ENCODE results near the gene FCRLB.
"Not testable (repeated sequence)": the region's sequence is repeated elsewhere in the genome, so short reads cannot be mapped to it uniquely, and the experiment has no call there.

The FCRLB gene, protein sequence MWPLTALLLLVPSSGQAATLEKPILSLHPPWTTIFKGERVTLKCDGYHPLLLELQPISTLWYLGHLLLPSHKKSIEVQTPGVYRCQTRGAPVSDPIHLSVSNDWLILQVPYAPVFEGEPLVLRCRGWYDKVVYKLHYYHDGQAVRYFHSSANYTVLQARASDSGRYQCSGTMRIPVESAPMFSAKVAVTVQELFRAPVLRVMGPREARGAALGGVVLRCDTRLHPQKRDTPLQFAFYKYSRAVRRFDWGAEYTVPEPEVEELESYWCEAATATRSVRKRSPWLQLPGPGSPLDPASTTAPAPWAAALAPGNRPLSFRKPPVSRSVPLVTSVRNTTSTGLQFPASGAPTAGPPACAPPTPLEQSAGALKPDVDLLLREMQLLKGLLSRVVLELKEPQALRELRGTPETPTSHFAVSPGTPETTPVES

DNA sequence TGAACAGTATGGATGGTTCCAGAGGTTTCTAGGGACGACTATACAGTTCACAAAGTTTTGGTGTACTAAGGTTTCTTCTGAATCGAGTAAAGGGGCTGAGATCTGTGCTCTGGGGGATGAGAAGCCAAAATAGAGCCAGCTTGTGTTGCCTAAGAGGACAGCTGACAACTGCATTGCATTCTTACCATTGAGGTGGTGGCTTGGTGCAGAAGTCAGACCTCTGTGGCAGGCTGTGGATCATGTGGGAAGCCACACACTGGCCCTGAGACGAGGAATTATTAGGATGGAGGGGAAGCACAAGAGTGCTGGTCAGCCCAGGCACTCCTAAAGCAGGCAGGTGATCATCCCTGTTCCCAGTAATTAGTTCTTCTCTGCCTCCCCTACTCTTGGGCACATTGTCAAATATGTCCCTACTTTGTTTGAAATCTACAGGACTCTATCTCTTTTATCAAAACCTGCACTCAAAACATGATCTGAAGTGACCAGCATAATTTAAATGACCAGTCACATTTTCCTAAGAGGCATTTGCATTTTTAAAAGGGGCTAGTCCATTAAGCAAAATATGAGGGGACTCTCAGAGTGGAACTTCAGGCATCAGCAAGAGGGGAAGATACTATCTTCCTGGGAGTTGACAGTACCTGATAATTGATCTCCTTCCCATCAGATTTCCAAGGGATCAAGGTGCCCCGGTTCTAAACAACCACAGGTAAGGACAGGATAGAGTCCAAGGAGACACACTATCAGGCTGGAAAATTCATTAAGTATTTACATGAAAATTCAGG is at the start of gene FCRLB:
TSS of gene FCRLB (plus strand) at position 589 of the 782 bp plus-strand sequence. CDS start 1,129 bp downstream, outside the sequence.
- DNase-seq, result no peak

DNA sequence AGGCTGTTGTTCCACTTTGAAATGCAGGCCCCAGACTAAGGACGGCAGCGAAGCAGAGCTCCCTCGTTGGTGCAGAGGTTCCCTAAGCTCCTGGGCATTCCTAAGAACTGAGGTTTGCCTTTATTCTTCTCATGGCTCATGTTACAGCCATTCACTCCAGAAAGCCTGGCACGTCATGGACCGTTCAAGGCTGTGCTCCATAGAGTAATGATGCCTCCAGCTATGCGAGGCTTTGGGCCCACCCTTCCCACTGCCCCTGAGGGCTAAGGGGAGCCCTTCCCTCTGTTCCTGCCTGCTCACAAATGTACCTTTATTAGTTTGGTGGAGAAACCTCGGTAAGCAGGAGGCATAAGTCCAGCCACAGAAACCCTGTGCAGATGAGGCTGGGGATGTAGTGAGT is 47.9 kb upstream of the FCRLB start:
- DNase-seq, result not testable (repeated sequence)

DNA sequence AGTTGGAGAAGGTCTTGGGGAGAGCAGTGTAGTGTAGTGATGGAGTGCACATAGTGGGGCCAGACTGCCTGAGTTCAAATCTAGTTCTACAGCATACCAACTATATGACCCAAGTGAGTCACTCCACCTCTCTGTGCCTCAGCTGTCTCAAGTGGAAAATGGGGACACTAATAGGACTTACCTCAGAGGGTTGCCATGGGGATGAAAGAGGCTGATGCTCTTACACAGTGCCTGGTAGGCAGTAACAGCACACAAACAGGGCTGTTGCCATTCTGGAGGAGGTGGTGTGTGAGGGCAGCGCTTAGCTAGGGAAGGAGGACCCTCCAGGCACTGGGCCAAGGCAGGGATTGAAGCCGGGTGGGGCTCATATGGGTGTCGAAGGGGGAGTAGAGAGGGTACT is 46.9 kb upstream of the FCRLB start:
- not testable (repeated sequence) for DNase-seq

DNA sequence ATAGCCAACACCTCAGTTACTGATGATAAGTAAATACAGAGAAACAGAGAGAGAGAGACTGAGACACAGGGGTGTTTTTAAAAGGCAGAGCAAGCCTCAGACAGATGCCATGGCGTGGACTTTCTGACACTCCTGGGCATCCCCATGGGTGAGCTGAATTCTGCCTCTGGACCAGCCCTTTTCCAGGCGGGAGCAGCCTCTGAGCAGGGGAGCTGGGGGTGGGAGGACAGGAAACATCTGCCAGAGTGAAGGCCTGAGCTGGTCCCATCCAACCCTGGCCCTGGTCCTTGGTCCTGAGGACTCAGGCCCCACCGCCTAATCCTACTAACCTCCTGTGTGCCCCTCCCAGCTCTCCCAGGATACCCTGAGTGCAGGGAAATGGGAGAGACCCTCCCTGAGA is 46.4 kb upstream of the FCRLB start:
- not testable (repeated sequence) for DNase-seq

DNA sequence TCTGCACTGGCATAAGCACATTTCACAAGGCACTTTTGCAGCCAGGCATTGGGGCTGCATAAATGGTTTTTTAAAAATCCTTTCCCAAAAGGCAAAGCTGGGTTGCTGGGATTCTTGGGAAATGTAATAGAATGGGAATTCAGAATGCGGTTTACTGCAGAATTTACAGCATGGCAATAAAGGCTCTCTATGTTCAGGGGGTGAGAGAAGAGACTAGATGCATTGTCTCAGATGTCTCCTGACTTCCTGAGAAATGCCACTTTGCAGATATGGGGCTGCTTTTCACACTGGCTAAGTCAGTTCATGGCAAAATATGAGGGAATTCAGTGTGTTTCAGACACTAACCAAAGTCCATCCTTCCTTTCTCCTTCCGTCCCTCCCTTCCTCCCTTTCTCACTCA is 44.9 kb upstream of the FCRLB start:
- DNase-seq, result no peak

DNA sequence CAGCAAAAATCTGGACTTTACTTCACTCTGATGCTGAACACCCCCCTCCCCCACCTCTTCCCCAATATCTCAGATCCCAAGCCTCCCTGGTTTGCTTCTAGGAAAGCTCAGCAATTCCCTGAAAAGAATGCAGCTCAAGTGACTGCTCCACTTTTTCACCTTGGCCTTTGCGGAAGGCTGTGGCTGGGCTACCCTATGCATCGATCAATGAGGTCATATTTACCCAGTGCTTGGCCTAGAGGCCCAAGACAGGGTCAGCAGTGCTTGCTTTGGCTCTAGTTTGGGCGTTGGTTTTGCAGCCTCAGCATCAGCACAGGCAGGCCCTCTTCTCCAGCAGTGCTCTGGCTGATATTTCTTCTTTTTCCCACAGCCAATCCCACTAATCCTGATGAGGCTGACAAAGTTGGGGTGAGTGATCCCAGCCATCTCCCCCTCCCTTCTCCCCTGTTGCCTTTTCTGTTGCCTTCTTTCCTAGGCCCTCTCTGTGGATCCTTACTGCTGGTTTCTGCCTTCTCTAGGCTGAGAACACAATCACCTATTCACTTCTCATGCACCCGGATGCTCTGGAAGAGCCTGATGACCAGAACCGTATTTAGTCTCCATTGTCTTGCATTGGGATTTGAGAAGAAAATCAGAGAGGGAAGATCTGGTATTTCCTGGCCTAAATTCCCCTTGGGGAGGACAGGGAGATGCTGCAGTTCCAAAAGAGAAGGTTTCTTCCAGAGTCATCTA is 44.2 kb upstream of the FCRLB start:
- DNase-seq, result no peak

DNA sequence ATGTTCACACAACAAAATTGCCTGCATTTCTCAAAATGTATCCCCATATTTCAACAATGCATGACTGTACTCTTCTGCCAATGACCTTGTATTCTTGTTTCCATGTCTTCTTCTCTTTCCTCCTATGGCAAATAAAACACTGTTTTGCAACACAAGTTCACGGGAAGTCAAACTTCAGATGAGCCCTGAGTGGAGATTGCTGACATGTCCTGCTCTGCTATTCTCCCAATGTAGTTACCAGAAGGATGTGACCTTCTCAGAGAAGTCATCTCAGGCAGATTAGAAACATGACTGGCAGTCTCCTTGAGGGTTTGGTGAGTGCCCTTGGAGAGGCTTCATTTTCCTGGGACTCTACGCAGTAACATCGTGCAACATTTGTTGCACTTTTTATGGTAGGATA is 42.8 kb upstream of the FCRLB start:
- DNase-seq, result no peak

DNA sequence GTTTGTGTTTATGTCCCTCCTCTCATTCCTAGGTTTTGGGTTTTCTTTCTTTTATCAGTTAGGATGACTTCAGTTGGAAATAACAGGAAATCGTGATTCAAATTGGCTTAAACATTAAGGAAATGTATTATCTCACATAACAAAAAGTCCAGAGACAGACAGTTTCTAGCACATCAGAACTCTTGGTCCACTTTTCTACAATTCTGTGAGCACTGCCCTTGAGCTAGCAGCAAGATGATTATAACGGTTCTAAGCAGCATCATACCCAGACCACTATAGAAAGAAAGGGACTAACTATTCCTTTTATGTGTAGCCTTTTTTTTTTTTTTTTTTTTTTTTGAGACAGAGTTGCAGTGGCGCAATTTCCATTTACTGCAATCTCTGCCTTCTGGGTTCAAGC is 39.5 kb upstream of the FCRLB start:
- no peak for DNase-seq

DNA sequence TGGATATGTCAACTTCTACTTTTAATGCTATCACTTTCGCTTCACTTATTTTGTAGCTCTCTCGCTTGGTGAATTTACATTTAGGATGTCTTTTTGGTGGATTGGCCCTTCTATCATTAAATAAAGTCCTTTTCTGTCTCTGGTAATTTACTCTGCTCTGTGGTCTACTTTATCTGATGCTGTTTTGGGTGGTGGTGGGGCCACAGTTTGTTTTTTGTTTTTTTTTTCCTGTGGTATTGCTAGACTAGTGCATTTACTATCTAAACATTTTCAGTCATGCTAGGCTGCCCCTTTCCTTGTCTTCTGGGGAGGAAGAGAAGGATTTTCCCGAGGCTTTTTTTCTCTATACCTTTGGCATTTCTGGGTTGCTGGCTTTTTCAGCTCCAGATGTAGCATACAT is 32.4 kb upstream of the FCRLB start:
- no peak for DNase-seq

DNA sequence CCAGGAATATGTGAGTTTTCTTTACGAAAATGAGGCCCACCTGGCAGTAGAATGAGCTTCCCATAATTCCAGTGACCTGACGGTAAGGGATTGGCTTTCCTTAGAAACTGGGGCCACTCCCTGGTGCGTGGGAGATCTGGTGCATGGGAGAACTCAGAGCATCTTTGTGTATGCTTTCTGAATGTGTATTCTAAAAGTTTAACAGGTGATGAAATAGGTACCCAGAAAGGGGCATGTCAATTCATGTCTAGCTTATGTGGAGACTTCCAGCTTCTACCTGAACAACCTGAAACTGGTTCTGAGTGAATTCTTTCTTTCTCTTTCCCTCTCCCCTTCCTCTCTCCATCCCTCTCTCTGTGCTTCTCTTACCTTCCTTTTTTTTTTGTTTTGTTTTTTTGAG is 29.5 kb upstream of the FCRLB start:
- no peak for DNase-seq

DNA sequence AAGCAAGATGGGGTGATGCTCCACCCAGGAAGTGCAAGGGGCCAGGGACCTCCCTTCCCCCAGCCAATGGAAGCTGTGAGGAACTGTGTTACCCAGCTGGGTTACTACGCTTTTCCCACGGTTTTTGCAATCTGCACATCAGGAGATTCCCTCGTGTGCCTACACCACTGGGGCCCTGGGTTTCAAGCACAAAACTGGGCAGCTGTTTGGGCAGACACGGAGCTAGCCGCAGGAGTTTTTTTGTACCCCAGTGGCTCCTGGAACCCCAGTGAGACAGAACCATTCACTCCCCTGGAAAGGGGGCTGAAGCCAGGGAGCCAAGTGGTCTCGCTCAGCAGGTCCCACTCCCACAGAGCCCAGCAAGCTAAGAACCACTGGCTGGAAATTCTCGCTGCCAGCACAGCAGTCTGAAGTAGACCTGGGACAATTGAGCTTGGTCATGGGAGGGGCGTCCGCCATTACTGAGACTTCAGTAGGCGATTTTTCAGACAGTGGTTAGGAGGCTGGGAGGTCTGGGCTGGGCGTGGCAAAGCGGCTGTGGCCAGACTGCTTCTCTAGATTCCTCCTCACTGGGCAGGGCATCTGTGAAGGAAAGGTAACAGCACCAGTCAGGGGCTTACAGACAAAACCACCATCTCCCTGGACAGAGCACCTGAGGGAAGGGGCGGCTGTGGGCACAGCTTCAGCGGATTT is 28.2 kb upstream of the FCRLB start:
- DNase-seq, result not testable (repeated sequence)

DNA sequence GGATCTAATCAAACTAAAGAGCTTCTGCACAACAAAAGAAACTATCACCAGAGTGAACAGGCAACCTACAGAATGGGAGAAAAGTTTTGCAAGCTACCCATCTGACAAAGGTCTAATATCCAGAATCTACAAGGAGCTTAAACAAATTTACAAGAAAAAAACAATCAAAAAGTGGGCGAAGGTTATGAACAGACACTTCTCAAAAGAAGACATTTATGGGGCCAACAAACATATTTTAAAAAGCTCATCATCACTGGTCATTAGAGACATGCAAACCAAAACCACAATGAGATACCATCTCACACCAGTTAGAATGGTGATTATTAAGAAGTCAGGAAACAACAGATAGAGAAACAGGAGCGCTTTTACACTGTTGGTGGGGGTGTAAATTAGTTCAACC is 23.0 kb upstream of the FCRLB start:
- DNase-seq, result not testable (repeated sequence)

DNA sequence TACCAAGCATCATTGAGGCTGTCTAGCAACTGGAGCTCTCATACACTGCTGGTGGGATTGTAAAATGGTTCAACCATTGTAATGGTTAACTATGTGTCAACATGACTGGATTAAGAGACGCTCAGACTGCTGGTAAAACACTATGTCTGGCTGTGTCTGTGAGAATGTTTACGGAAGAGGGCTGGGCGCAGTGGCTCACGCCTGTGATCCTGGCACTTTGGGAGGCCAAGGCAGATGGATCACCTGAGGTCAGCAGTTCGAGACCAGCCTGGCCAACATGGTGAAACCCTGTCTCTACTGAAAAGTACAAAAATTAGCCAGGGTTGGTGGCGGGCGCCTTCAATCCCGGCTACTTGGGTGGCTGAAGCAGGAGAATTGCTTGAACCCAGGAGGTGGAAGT is 19.1 kb upstream of the FCRLB start:
- DNase-seq, result no peak

DNA sequence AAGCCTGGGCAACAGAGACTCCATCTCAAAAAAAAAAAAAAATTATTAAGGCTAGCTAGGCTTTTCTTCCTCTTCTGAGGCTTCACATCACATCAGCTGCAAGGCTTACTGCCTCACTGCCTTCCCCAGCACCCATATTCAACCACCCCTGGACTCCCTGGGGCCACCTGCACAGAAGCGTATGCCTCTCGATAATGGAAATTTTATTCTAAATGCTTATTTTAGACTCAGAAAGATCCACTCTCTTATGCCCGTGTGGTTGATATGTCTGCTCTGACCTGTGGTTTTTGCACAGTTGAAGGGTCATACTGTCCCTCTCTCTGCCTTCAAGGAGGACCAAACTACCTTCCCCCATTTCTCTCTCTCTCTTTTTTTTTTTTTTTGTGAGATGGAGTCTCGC is 15.8 kb upstream of the FCRLB start:
- no peak for DNase-seq

DNA sequence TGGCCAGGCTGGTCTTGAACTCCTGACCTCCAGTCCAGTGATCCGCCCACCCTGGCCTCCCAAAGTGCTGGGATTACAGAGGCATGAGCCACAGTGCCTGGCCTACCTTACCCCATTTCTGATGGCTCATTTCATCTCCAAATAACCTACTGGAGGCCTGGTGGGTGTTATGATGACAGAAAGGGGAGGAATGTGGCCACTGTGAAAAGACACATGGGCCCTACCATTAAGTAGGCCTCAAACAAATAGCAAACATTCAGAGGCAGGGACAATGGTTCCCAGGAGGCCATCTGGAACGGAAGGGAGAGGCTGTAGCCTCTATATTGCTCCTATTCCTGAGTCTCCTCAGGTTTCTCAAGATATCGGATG is 15.2 kb upstream of the FCRLB start:
- no peak for DNase-seq

DNA sequence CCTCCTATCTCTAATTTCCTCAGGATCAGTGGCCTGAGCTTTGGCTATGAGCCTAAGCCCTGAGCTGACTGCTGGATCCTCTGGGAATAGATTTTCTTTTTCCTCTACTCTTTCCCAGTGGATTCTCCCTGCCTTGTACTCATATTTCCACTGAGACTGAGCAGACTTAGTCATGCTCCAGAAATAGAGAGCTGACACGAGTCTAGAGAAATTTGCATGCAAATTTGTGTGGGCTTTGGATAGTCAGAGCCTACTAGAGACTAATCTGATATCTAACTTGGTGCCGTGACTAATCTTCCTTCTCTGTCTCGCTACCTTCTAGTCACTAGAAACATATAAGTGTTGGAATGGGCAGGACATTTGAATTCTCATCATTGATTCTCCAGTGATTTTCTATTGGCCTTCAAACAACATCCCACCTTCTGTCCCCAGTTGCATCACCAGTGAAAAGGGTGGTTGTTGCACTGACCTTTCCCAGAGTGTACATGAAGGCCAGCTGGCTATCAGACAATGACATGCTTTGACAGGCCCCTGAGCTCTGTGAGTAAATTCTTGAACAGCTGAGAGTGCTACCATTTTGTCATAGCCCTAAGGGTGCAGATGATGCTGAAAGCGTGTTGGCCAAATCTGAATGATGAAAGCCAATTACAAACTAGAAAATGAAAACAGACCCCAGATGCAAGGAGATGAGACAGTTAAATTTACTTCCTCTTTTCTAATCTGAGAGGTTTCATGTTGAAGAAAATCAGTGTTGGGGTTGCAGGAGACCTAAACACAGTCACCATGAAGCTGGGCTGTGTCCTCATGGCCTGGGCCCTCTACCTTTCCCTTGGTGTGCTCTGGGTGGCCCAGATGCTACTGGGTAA is 14.6 kb upstream of the FCRLB start, which contains the start of gene FCRLA:
TSS of gene FCRLA (plus strand) at position 748 of the 866 bp plus-strand sequence. CDS start at position 784, 36 bp downstream.
- DNase-seq, result no peak

DNA sequence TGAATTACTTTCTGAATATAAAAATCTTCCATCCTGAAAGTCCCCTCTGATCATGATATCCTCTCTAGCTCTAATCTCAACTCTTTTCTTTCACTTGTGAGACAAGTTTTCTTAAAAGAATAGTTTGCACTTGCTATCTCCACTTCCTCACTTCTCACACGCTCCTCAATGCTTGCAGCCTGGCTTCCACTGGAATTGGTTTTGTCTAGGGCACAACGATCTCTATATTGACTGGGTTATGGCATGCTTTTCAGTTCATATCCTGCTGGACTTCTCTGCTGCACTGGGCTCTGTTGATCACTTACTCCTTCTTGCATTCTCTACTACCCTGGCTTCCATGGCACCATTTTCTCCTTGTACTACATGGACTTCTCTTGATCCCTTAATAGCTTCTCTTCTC is 13.8 kb upstream of the FCRLB start:
- no peak for DNase-seq

DNA sequence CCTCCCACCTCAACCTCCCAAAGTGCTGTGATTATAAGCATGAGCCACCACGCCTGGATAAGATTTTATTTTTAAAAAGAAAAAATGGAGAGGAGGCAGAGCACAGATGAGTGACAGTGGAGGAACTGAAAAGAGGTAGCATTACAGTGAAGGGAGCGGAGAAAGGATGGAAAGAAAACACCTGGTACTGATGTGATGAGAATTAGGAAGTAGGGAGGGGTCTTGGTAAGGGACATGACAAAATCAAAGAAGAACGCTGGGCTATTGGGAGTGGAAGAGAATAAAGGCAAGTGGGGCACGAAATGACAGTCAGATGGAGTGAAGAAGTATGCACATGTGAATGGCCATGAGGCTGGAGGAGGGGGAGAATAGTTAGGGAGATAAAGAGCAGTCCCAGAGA is 12.0 kb upstream of the FCRLB start:
- DNase-seq, result no peak

DNA sequence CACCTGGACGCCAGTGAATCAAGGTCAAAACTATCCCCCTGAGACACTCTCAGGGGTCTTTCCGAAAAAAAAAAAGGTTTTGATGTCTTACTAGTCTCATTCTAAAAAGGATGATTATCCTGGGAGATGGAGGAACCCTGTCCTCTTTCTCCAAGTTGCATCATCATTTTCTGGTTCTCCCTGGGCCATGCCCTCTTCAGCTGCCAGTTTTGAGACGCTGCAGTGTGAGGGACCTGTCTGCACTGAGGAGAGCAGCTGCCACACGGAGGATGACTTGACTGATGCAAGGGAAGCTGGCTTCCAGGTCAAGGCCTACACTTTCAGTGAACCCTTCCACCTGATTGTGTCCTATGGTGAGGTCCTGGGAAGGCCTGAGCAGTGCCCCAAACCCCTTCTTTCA is 10.8 kb upstream of the FCRLB start:
- DNase-seq, result no peak

DNA sequence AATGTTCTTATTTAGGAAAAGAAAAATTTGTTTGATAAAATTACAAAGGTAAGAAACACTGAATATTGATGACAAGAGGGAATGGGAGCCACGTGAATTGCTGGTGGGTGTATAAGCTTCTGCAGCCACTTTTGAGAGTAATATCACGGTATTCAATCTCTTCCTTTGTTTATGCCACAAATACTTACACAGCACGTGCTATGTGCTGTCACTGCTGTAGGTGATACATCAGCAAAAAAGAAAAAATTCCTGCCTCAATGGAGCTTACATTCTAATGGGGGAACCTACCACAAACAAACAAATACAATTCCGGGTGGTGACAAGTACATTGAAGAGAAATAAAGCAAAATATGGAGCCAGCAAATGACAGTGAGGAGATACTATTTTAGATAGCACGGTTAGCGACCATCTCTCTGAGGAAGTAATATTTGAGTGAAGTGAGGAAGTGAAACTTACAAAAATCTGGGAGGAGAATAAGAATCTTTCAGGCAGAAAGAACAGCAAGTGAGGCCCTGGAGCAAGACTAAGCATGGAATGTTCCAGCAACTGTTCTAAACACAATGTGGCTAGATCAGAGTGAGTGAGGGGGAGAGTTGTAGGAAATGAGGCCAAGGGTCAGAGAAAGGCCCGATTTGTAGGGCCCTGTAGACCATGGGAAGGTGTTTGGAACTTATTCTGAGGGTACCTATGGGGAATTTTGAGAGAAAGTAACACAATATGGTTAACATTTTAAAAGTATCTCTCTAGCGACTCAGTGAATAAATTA is 2.6 kb upstream of the FCRLB start:
- DNase-seq, result peak; percentile 65

DNA sequence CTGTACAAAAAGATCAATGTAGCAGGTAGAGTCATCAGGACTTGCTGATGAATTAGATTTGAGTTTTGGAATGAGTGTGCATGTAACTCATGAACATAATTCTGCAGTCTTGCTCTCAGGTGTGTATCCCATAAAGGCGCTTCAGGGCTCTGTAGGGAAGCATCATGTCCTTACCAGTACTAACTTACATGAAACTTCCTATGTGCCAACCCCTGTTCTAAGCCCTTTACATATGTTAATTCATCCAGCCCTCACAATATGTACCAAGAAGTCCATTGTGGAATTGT is 2.1 kb upstream of the FCRLB start:
- DNase-seq, result no peak
